ELR (cell line): ENCODE results near the gene DOCK8.

ENCODE experiments used
- DNase-seq: peaks from one replicate; pipeline ENCODE4 v3.0.0-alpha.2; 2015; ENCODE audit warnings: low read depth

The DOCK8 gene

GRCh38 chr9:312596-313320 is 98.1 kb downstream of the DOCK8 start:
- no peak for DNase-seq

DNA sequence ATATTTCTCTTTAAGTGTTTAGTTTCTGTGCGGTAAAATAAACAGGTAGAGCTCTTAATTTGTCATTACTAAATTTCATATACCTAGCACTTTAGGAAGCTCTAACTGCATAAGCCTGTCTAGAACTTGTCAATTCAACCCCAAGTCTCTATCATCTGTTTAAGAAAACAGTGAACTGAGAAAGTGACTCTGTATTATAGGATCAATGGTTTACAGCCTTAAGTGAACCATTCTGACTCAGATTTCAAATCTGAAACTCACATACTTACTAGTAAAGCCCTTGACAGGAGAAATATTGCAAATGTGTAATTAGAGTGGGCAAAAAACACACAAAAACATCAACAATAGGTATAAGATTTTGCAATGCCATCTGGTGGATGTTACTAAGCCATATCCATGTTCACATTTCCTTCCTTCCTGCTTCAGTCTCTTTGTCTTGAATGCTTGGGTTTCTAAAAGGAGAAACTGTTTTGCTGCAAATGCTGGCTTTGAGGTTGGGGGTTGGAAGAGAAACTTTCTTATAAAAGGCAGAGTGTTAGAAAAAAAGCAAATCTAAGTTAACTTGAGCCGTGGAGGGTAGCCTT is 101.8 kb downstream of the DOCK8 start:
- DNase-seq = no peak

DNA sequence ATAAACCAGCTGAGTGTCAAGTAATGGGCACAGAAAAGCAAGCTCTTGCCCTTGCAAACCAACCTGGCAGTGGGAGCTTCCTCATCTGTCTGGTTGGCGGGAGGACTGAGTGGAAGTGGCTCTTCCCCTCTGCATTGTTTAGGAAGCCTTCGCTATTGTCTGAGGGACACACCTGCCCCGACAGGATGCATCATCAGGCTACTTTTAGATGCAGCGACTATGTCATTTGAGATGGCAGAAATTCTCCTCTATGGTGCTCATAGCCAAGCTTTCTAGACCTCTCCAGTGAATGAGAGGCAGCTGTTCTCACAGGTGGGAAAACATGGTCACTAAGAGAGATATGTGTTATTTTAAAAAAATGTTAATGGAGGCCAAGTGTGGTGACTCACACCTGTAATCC is 104.0 kb downstream of the DOCK8 start:
- no peak for DNase-seq

- DNase-seq = no peak
Measured at GRCh38 chr9:324971-325370, 110.3 kb downstream of the DOCK8 start.

GRCh38 chr9:326667-327066 is 112.0 kb downstream of the DOCK8 start:
- DNase-seq = no peak

GRCh38 chr9:328453-328852 is 113.8 kb downstream of the DOCK8 start:
- DNase-seq = no peak

GRCh38 chr9:331197-331596 is 116.5 kb downstream of the DOCK8 start:
- no peak for DNase-seq

GRCh38 chr9:335373-335772 is 120.7 kb downstream of the DOCK8 start:
- DNase-seq = no peak

DNA sequence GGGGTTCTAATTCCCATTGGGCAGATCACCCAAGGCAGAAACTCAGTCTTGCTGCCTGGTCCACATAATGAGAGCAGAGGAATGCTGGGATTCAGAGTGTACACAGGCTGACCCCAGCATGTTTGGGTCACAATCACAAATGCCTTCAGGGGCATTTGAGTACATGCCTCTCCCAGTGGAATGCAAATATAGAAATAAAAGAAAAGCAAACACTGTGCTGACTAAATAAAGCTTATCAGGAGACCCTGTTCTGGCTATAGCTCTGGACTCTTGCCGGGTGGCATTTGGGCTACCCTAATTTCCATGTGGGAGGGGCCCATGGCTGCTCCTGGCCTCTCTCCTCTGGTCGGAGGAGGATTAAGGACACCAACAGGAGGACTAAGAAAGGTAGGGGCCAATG is 121.4 kb downstream of the DOCK8 start:
- no peak for DNase-seq

DNA sequence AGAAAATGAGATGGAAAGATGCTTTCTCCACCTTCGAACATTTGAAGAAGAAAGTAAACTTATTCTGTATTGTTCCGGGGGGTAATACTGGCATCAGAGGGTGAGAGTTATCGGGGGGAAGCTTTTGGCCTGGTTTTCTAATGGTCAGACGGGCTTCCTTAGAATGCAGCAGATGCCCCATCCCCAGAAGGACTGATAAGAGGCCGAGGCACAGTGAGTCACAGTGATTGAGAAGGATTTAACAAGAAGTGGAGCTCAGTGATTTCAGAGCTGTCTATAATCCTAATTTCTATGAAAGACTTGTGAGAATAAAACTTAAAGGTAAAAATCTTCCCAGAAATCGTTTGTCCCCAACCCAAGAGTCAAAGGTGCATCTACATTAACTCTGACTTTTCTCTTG is 123.9 kb downstream of the DOCK8 start:
- DNase-seq = no peak

GRCh38 chr9:341634-342421 is 127.2 kb downstream of the DOCK8 start:
- DNase-seq = no peak

DNA sequence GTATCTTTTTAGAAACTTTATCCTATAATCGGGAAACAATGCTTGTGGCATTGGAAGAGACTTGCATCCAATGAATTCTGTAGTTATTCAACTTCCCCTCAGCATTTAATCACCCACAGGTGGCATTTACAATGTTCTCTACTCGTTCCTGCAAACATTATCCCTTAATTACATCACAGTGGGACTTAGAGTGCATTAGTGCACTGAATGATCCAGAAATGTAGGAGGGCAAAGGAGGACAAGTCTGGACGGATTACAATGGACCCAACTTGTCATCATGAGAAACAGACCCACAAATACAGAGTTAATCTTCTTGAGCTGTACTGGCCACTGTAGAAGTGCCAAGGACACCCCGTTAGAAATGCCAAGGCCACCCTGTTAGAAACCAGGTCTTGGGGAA is 129.1 kb downstream of the DOCK8 start:
- DNase-seq = no peak

GRCh38 chr9:346111-346571 is 131.5 kb downstream of the DOCK8 start:
- no peak for DNase-seq

GRCh38 chr9:347667-348292 is 133.1 kb downstream of the DOCK8 start:
- DNase-seq = peak; percentile 54

GRCh38 chr9:350384-350783 is 135.7 kb downstream of the DOCK8 start:
- no peak for DNase-seq

DNA sequence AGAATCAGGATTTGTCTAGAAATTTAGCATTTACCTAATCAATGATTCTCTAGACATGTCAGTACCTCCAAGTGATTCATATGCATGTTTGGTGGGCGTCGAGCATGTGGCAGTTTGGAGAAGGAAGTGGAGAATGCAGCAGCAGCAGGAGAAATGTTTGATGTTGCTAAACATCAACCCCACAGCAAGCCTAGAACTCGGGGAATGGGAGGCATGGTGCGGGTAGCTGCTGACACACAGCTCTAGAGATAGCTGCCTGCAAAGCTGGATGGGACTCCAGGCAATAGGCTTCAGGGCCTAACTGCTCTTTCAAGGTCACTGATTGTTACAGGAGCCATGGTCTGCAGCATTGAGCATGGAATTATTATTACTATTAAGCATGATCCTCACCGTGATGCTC is 137.3 kb downstream of the DOCK8 start:
- DNase-seq = no peak

DNA sequence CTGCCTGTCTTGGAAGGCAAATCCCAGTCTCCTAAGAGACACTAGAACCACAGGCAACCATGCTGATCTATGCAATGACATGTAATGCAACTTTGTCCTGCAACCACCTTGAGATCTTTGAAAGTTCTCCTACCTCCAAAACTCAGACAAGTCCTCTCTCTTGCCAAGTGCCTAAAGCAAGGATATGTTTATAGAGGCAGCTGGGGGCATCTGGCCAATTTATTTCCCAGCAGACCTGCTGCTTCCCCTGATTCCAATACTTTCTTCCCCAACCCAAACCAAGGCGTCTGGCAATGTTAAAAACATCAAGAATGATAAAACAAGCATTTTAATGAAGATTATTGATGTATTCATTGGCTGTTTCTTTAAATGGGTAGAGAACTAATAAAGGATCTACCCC is 138.4 kb downstream of the DOCK8 start:
- DNase-seq = no peak

- no peak for DNase-seq
Measured at GRCh38 chr9:354453-354852, 139.8 kb downstream of the DOCK8 start.

DNA sequence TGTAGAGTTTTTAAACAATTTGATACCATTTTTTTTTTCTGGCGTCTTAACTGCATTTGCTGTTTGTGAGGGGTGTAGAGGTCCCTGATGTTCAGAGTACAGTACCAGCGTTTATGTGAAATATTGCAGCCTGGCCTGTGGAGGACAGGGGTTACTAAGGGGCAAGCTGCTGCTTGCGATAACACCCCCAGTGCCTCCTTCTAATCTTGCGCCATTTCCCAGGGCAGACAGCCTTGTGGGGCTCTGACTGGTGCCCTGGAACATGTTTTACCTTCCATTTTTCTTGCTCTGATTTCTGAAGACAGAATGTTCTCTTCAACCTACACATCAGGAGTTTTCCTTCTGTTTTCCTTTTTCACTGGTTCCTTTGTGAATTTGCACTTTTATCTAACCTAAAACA is 142.9 kb downstream of the DOCK8 start:
- DNase-seq = no peak

DNA sequence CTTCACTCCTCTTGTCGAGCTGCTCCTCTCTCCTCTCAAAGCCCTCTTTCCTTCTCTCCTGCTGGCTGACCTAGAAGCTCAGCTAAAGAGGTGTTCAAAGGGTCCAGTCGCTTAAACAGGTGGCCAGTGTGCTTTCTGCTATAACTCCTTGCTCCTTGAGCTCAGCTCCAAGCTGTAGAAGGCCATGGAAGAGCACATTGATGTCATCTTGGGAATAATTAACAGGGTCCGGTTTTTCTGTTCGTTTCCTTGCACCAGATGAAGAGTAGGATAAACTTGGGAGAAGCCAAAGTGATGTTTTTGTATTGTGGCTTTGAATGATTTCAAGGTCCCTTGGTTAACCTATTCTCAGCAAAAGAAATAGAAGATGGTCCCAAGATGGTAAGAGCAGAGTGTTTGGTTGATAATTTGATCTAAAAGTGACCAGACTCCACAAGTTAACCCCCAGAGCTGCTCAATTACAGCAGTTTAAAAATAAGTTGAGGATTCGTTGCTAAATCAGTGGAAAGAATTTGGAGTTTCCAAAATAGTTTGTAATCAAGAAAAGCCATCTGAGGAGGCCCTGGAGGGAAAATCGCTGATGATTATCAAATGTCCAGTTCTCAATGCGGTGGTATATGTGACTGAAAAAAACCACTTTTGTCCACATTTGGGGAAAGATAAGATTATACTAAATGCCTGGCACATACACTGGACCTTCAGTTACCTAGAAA is 148.1 kb downstream of the DOCK8 start:
- no peak for DNase-seq

DNA sequence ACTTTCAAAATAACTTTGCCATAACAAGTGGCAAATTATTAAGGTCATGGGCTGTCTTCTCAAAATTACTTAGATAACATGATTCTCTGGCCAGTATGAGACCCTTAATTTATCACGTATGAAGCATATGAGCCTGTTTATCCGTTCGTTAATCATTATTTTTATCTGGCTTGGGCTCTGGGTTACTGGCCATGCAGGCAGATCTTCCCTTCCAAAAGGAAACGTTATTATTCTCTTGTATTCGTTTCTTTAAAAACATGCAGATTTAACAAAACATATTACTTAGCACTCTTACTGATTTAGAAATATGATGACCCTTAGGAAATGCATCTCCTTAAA is 148.6 kb downstream of the DOCK8 start:
- no peak for DNase-seq

- DNase-seq = no peak
Measured at GRCh38 chr9:365436-365835, 150.8 kb downstream of the DOCK8 start.
